A673 (cell line): ENCODE results near the gene KRT34. TPM values are rescaled to one million over a fixed set of nuclear protein-coding genes. Genes with fewer than 3 reads are reported as not detected.
"Not testable (repeated sequence)": the region's sequence is repeated elsewhere in the genome, so short reads cannot be mapped to it uniquely, and the experiment has no call there.

ENCODE experiments used
- BruUV-seq: library from RNA; stranded (reverse); fragments of 400-500 nt; replicated peaks from 2 replicates; lab custom pipeline; 2021; lab: Mats Ljungman, UMichigan
- CTCF ChIA-PET: fragments of 300-600 bp; sonication (Branson Sonifier 250); formaldehyde crosslinking; loops from one replicate; lab custom pipeline; 2022; ENCODE audit warnings: antibody characterized with exemption; lab: Charles Lee
- POLR2A ChIA-PET: fragments of 300-600 bp; sonication (Branson Sonifier 250); formaldehyde crosslinking; loops from one replicate; lab custom pipeline; 2022; ENCODE audit warnings: antibody characterized with exemption; ENCODE audit not compliant: low non-redundant PET; lab: Charles Lee
- DNase-seq: peaks from one replicate; pipeline ENCODE4 v3.0.0-alpha.2; 2015; ENCODE audit warnings: low spot score
- H3K27ac ChIP-seq: fragments of 200-600 bp; sonication (generic); 2 replicates; pipeline ENCODE4 v1.5.1; 2016; ENCODE audit warnings: mixed run types, low read depth, mild to moderate bottlenecking, mixed read lengths, antibody characterized with exemption, low read length; ENCODE audit not compliant: poor library complexity, severe bottlenecking
- H3K27me3 ChIP-seq: fragments of 200-600 bp; sonication (generic); replicated peaks from 2 replicates; pipeline ENCODE4 v1.6.1; 2017; ENCODE audit warnings: mixed run types, low read depth, mild to moderate bottlenecking, mixed read lengths, antibody characterized with exemption, low read length; ENCODE audit not compliant: insufficient read depth, poor library complexity
- H3K36me3 ChIP-seq: fragments of 200-600 bp; sonication (generic); 2 replicates; pipeline ENCODE4 v1.6.1; 2016; ENCODE audit warnings: mixed run types, mild to moderate bottlenecking, mixed read lengths, antibody characterized with exemption, low read length; ENCODE audit not compliant: insufficient read depth, poor library complexity, severe bottlenecking
- H3K4me1 ChIP-seq: fragments of 200-600 bp; sonication (generic); 2 replicates; pipeline ENCODE4 v1.6.1; 2017; ENCODE audit warnings: mixed run types, mild to moderate bottlenecking, mixed read lengths, antibody characterized with exemption, low read length; ENCODE audit not compliant: insufficient read depth, poor library complexity, severe bottlenecking
- H3K4me3 ChIP-seq: fragments of 200-600 bp; sonication (generic); 2 replicates; pipeline ENCODE4 v1.5.1; 2016; ENCODE audit warnings: low read depth, mixed run types, mild to moderate bottlenecking, mixed read lengths, low read length; ENCODE audit not compliant: poor library complexity, severe bottlenecking
- H3K9me3 ChIP-seq: fragments of 200-600 bp; sonication (generic); 2 replicates; pipeline ENCODE4 v1.6.1; 2016; ENCODE audit warnings: mixed run types, low read depth, mild to moderate bottlenecking, mixed read lengths, antibody characterized with exemption, low read length; ENCODE audit not compliant: poor library complexity, severe bottlenecking
- CTCF ChIP-seq: fragments of 300-800, 200-600 bp; sonication (generic); conservative IDR thresholded peaks from 2 replicates; pipeline ENCODE4 v1.5.1; 2017; ENCODE audit warnings: low read depth, mild to moderate bottlenecking, antibody characterized with exemption, low read length, moderate library complexity, mixed read lengths
- EZH2 ChIP-seq: fragments of 200-600 bp; sonication (generic); IDR thresholded peaks from 2 replicates; pipeline ENCODE4 v1.6.1; 2017; ENCODE audit warnings: borderline replicate concordance, low read depth, mild to moderate bottlenecking, mixed read lengths, antibody characterized with exemption, low read length; ENCODE audit not compliant: poor library complexity, severe bottlenecking
- intact Hi-C: fragments of 100-400 bp; cut with micrococcal nuclease; formaldehyde crosslinking; loops from one replicate; pipeline ENCODE4 v1.10.0; 2022; ENCODE audit not compliant: unreplicated experiment
- total RNA-seq: library from RNA; stranded (reverse); gene quantifications from 2 replicates; pipeline ENCODE4 v1.2.3, GENCODE V29; 2021

Gene KRT34
- total RNA-seq, 1 experiment from 2014 or later: not detected

- no peaks in the 10 kb centered on the region for H3K9me3 ChIP-seq
- H3K36me3 ChIP-seq: no peaks in the 10 kb centered on the region
- no peak for TF ChIP-seq EZH2
- no peaks in the 10 kb centered on the region for H3K4me1 ChIP-seq
- no peaks in the 10 kb centered on the region for H3K27me3 ChIP-seq
- intact Hi-C loops: no loop called here
- no peak within 1 kb of the TSS for H3K27ac ChIP-seq
- CTCF ChIA-PET: no interaction called here
- no TSS peak for BruUV-seq
- no peak within 1 kb of the TSS for H3K4me3 ChIP-seq
- POLR2A ChIA-PET: no interaction called here
- DNase-seq: no peak
Observed at GRCh38 chr17:41424111-41424635, 42.1 kb upstream of the KRT34 start, which contains the start of gene KRT37. Gene KRT37, minus strand, starts transcription at chr17:41424585. Its CDS starts 62 bp downstream, at chr17:41424523.

GRCh38 chr17:41422586-41422985 is 40.5 kb upstream of the KRT34 start:
- POLR2A ChIA-PET, H3K4me1 ChIP-seq, H3K9me3 ChIP-seq, H3K27me3 ChIP-seq, CTCF ChIA-PET, H3K27ac ChIP-seq, H3K4me3 ChIP-seq, DNase-seq, intact Hi-C loops, H3K36me3 ChIP-seq, BruUV-seq: not testable (repeated sequence)

DNA sequence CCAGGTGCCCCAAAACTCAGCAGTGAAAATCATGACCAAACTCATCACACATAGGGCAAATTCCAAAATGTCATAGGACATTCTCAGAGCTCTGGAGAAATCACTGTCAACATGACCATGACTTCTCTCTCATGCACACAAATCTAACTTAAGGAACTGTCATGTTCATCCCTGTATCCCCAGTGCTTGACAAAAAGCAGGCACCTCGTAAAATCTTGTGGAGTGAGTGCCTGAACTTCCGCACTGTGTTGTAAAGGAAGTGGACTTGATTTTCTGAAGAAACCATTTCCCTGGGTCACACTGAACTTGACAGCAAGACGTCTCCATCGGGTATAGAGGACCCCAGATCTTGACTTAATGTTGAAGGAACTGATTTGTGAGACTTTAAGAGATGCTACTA is 39.5 kb upstream of the KRT34 start:
- no peak overlapping the region for H3K27ac ChIP-seq
- no peak for DNase-seq
- intact Hi-C loops: no loop called here
- no peaks in the 10 kb centered on the region for H3K9me3 ChIP-seq
- ChIA-PET CTCF (no interaction called here), POLR2A (no interaction called here)
- TF ChIP-seq EZH2 (no peak), CTCF (no peak)
- no peak overlapping the region for H3K4me3 ChIP-seq
- H3K27me3 ChIP-seq: no peaks in the 10 kb centered on the region
- H3K4me1 ChIP-seq: no peaks in the 10 kb centered on the region
- no TSS peak for BruUV-seq
- H3K36me3 ChIP-seq: no peaks in the 10 kb centered on the region

- BruUV-seq: no TSS peak
Observed at GRCh38 chr17:41421116-41421515, 39.0 kb upstream of the KRT34 start.

More at GRCh38 chr17:41421116-41421515, 39.0 kb upstream of the KRT34 start:
- ChIA-PET POLR2A (no interaction called here), CTCF (no interaction called here)
- TF ChIP-seq CTCF (no peak), EZH2 (no peak)
- H3K27ac ChIP-seq: no peak overlapping the region
- H3K36me3 ChIP-seq: no peaks in the 10 kb centered on the region
- H3K9me3 ChIP-seq: no peaks in the 10 kb centered on the region
- no peaks in the 10 kb centered on the region for H3K4me1 ChIP-seq
- H3K4me3 ChIP-seq: no peak overlapping the region
- no peaks in the 10 kb centered on the region for H3K27me3 ChIP-seq
- intact Hi-C loops: no loop called here
- DNase-seq: no peak
